Left renal pelvis (tissue), 4 donors: ENCODE measurements around the gene PNPT1. TPM values are rescaled to one million over a fixed set of nuclear protein-coding genes. Genes with fewer than 3 reads are reported as not detected.
"Not testable (repeated sequence)": the region's sequence is repeated elsewhere in the genome, so short reads cannot be mapped to it uniquely, and the experiment has no call there.

Experiments used
- DNase-seq, 4 donors: peaks; one replicate each; pipeline ENCODE4 v3.0.0-alpha.2; 2013; ENCODE audit warnings: low read depth in 4 of 4, low spot score in 3 of 4
- polyA plus RNA-seq, 4 donors: library from polyadenylated mRNA; unstranded; fragments of 120-200 nt; gene quantifications; one replicate each; pipeline ENCODE4 v1.2.1, GENCODE V29; 2013; ENCODE audit not compliant: insufficient read length in 4 of 4

The PNPT1 gene
- 10 to 100 TPM; 16.5 to 32.3 (median 24.7) TPM for polyA plus RNA-seq

- DNase-seq = peak; percentile 80 to 90 (median 88)
These were observed at the start of gene PNPT1 for GRCh38 chr2:55693181-55694125. TSS of gene PNPT1 (minus strand) at chr2:55693844. CDS start at chr2:55693823, 21 bp downstream.

- no peak for DNase-seq
These were observed 49.4 kb upstream of the PNPT1 start for GRCh38 chr2:55742996-55743395.

- DNase-seq = not testable (repeated sequence)
These were observed 42.4 kb upstream of the PNPT1 start for GRCh38 chr2:55736019-55736536.

GRCh38 chr2:55734726-55735125, 41.1 kb upstream of the PNPT1 start:
- no peak for DNase-seq

- no peak for DNase-seq
These were observed 39.7 kb upstream of the PNPT1 start for GRCh38 chr2:55733335-55733734.

- no peak for DNase-seq
These were observed 39.2 kb upstream of the PNPT1 start for GRCh38 chr2:55732854-55733253.

- DNase-seq = no peak
These were observed 35.6 kb upstream of the PNPT1 start for GRCh38 chr2:55729136-55729685.

GRCh38 chr2:55721596-55722215, 28.1 kb upstream of the PNPT1 start:
- peak in 3 of 4 donors; percentile 22 to 47 (median 41) for DNase-seq

GRCh38 chr2:55720417-55720816, 26.8 kb upstream of the PNPT1 start:
- DNase-seq = no peak

GRCh38 chr2:55719852-55720251, 26.2 kb upstream of the PNPT1 start:
- DNase-seq = no peak

- DNase-seq = peak; percentile 35 to 55 (median 46)
These were observed 24.7 kb upstream of the PNPT1 start for GRCh38 chr2:55718165-55719008.

- no peak for DNase-seq
These were observed 22.0 kb upstream of the PNPT1 start for GRCh38 chr2:55715626-55716025.

- not testable (repeated sequence) for DNase-seq
These were observed 21.5 kb upstream of the PNPT1 start for GRCh38 chr2:55715178-55715577.

GRCh38 chr2:55712477-55713060, 18.9 kb upstream of the PNPT1 start:
- no peak for DNase-seq

GRCh38 chr2:55710025-55710424, 16.4 kb upstream of the PNPT1 start:
- DNase-seq = no peak

- DNase-seq = no peak
These were observed 14.1 kb upstream of the PNPT1 start for GRCh38 chr2:55707751-55708150.

GRCh38 chr2:55706258-55706657, 12.6 kb upstream of the PNPT1 start:
- DNase-seq = not testable (repeated sequence)

- no peak for DNase-seq
These were observed 11.5 kb upstream of the PNPT1 start for GRCh38 chr2:55705027-55705653.

- DNase-seq = no peak
These were observed 9.7 kb upstream of the PNPT1 start for GRCh38 chr2:55703350-55703749.
